T-helper 2 cell (primary cell): ENCODE results near the gene DNAJC17.

ENCODE experiments used
- DNase-seq, 5 experiments: peaks; one replicate each; pipeline versions ENCODE4 v3.0.0 to v3.0.0-alpha.2; 2012 to 2022

Gene DNAJC17

DNA sequence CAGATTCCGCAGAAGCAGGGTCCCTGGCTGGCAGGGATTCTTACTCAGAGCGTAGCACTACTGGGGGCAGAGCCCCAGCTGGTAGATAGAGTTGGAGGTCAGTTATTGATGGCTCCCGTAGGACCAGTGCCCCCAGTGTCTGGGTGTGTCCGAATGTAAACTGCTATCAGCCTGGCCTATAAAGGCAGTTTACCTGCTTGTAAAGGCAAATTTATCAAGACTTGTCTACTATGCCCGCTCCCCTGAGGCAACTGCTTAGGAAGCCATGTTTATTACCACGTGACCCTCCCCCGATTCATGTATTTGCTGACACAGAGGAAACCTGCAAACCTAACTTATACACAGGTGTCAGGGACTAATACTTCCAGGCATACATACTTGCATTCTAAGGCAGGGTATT is 21.8 kb upstream of the DNAJC17 start:
- no peak for DNase-seq

DNA sequence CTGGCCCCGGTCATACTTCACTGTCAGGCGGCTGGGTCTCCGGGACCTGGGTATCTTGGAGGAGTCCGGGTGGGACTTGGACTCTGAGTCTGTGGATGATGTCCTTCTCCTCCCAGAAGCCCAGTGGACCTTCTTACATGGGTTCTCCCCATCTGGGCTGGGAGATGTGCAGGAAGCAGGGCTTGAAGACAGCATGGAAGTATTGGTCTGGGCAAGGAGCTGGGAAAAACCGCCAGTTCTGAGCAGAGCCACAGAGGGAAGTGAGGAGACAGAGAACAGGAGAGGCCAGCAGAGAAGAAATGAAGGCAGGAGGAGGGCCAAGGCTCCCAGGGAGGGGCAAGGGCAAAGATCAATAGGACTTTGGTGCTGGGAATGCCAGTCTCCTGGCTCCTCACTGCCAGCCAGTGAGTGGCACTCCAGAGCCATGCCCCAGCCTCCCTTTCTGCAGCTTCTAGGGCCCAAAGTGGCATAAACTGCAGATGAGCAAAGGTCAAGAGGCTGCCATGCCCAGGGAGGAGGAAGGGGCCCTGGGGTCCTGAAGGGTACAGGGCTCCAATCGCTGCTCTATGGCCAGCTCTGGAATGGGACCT is 21.3 kb upstream of the DNAJC17 start, which contains the start of gene PPP1R14D:
Gene PPP1R14D, minus strand, starts transcription at position 262 of the 590 bp plus-strand sequence. Its CDS starts 67 bp downstream, at position 195.
- DNase-seq = no peak

DNA sequence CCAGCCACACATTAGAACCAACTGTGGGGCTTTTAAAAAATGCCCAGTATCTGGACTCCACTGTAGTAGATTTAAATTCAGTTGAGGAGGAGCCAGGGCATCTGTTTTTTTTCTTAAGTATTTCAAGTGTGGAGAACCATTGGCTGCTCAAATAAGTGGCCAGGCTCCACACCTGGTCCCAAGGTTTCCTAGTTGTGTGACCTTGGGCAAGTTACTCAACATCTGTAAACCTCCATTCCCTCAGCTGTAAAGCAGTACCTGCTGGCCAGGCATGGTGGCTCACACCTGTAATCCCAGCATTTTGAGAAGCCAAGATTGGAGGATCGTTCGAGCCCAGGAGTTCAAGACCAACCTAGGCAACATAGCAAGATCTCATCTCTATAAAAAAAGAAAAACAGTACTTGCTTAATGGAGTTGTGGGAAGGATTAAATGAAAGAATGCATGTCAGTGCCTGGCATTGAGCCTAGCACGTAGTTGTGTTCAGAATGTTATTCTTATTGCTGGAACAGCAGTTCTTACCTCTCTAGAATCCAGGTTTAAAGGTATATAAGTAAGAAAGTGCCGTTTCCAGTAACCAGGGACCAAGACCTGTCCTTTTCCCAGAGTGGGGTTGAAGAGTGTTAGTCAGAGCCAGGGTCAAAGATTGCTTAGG is 19.3 kb upstream of the DNAJC17 start:
- DNase-seq = no peak

GRCh38 chr15:40825661-40826422 is 18.6 kb upstream of the DNAJC17 start:
- no peak for DNase-seq

DNA sequence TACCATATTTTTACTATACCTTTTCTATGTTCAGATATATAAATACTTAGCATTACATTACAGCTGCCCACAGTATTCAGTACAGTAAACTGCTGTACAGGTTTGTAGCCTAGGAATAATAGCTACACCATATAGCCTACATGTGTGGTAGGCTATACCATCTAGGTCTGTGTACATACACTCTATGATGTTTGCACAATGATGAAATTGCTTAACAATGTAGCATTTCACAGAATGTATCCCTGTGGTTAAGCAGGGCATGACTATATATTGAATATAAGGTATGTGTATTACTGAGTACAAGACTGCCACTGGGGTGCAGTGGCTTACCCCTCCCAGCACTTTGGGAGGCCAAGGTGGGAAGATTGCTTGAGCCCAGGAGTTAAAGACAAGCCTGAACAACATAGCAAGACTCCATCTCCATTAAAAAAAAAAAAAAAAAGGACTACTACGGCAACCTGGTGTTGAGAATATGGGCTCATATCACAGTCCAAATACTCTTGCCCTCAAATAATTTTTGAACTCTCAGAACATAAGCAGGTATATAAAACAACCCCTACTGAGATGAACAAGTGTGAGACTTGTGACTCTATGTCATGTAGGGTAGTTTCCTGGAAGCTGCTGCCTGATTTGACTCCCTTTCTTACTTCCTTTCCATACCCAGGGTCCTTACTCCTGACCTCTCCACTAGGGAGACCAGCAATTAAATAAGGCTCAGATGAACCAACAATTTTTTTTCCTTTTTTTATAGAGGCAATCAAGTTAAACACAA is 16.5 kb upstream of the DNAJC17 start:
- DNase-seq = no peak

- no peak for DNase-seq
Observed at GRCh38 chr15:40821195-40821594, 13.9 kb upstream of the DNAJC17 start.

GRCh38 chr15:40819048-40819447 is 11.8 kb upstream of the DNAJC17 start:
- DNase-seq = no peak

DNA sequence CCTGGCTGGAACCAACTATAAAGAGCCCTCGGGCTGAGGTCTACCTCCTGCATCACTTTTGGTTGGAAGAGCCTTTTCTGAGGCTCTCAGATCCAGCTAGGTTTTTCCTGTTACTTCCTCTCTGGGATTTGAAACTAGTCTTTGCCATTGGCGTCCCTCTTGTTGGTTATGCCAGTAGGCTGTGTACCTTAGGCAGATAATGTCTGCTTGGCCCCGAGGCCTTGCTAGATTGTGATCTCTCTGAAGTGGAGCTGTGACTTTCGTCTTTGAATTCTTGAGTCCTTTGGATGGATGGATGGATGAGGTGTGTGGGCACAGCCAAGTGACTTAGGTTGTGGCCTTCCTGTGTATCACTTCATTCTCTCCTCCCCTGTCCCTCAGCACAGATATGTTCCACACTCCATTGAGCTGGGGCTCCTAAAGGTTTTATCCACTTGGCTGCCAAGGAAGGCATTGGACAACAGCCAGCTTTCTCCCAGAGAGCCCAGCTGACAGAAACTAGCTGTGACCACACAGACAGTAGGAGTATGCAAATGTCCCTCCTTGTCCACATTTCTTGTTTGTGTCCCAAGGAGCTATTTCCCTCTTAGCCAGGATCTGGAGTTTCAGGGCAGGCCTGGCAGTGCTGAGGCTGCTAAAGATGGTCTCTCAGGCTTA is 7.9 kb upstream of the DNAJC17 start:
- no peak for DNase-seq

GRCh38 chr15:40812721-40813425 is 5.6 kb upstream of the DNAJC17 start:
- no peak for DNase-seq

DNA sequence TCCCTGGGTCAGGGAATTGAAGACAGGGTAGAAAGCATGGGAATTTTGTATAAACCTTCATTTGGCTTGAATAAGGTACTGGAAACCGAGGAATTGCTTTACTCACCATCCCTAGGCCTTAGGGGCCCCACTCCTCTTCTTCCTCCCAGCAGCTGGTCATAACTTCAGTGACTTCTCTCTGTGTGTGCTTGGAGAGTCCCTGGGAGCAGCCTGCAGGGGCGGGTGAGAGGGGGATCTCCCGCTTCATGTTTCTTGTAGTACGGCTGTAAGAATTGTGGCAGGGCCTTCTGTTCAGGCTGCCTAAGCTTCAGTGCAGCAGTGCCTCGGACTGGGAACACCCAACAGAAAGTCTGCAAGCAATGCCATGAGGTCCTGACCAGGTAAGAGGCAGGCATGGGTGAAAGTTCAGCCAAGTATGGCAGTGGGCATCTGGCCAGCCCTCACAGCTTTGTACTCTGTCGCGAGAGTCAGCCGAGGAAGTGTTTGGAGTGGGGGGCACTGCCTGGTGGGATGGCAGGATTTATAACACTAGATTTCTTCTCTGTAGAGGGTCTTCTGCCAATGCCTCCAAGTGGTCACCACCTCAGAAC is 1.7 kb upstream of the DNAJC17 start:
- no peak for DNase-seq

GRCh38 chr15:40807888-40808461 is 702 bp upstream of the DNAJC17 start:
- DNase-seq = no peak

- DNase-seq = no peak
Observed at GRCh38 chr15:40806672-40807027, 623 bp downstream of the DNAJC17 start.

- no peak for DNase-seq
Observed at GRCh38 chr15:40803688-40804087, 3.6 kb downstream of the DNAJC17 start.

DNA sequence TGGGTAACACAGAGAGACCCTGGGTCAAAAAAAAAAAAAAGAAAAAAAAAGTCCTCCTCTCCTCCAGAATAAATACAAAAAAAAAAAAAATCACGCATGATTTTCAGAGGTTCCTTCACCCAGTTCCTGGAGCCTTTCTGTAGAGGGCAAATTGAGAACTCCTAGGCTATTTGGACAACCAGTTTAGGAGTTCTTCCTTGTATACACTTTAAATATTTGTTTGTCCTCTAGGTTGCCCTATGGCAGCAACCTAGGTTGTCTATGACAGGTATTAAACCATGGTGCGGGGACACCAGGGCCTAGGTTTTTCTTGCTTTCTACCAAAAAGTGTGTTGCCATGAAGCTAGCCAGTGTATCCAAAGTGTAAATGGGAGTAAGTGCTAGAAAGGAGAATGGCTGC is 4.2 kb downstream of the DNAJC17 start:
- no peak for DNase-seq

- DNase-seq = no peak
Observed at GRCh38 chr15:40799523-40799922, 7.8 kb downstream of the DNAJC17 start.

DNA sequence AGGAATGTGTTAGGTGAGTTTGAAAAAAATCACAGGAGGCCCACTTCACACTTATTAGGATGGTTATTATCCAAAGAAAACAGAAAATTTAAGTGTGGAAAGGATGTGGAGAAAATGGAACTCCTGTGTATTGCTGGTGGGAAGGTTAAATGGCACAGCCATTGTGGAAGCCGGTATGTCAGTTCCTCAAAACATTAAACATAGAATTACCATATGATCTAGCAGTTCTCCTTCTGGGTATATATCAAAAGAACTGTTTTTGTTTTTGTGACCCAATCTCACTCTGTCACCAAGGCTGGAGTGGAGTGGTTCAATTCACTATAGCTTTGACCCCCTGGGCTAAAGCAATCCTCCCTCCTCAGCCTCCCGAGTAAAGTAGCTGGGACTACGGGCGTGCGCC is 10.8 kb downstream of the DNAJC17 start:
- no peak for DNase-seq

- no peak for DNase-seq
Observed at GRCh38 chr15:40796041-40796440, 11.2 kb downstream of the DNAJC17 start.

DNA sequence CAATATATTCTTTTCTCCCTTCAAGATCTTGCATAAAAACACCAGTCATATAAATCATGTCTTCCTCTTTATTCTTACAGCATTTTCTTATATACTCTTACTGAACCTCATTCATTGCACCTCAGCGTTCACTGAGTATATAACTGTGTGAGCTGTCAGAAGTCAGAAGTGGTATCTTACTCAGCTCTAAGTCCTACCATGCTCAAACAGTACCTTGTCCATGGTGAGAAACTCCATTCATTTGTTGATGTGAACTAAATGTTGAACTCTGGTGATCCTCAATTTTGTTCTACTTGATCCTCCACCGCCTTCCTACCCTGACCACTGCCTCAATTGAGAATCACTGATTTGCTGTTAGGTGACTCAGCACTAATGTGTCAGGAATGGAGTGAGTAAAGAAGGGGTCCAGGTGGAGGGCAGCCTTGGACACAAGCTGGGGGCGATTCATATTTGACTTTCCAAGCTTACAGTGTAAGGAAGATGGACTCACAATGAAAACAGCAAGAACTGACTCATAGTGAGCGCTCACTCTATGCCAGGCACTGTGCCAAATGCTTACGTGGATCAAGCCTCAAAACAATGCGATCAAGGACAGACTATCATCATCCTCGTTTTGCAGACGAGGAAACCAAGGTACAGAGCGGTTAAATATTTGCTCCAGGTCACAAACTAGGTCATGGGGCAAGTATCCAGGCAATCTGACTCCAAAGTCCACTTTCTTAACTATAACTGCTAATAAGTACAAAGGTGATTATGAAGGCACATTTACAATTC is 13.9 kb downstream of the DNAJC17 start:
- DNase-seq = peak in 1 of 5 experiments; percentile 74

- DNase-seq = no peak
Observed at GRCh38 chr15:40792394-40792793, 14.9 kb downstream of the DNAJC17 start.

DNA sequence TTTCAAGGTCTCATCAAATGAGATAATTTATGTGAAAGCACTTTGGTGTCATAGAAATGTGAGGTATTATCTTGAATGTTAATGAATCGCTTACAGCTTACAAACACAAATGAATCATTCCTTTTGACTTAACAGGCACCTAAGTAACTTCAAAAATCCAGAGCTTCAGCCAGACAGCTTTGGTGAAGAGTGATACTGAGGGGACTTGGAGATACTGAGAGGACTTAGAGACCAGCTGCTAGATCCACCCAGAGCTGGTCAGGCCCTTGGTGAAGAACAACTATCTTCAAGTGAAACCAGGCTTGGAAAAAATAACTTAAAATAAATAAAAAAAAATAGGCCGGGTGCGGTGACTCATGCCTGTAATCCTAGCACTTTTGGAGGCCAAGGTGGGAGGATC is 16.6 kb downstream of the DNAJC17 start:
- DNase-seq = no peak
